Thyroid gland (tissue), 4 donors: ENCODE measurements around the gene TP53BP2. TPM values are rescaled to one million over a fixed set of nuclear protein-coding genes. Genes with fewer than 3 reads are reported as not detected.
A peak's percentile ranks its signal among the peaks of the same experiment; 100 is the strongest.
"Not testable (repeated sequence)": the region's sequence is repeated elsewhere in the genome, so short reads cannot be mapped to it uniquely, and the experiment has no call there.

Experiments used
- DNase-seq, 2 donors: peaks; one replicate each; pipeline ENCODE4 v3.0.0-alpha.2; 2019
- H3K27ac ChIP-seq, 3 donors: fragments of 200-600 bp; sonication (generic); 1 replicate in 2 of 3; 2 replicates in 1 of 3; pipeline ENCODE4 v1.5.1; 2016 to 2019; ENCODE audit warnings: mild to moderate bottlenecking in 1 of 3, moderate library complexity in 1 of 3
- H3K27me3 ChIP-seq: fragments of 200-600 bp; sonication (generic); one replicate; pipeline ENCODE4 v1.5.1; 2019
- H3K36me3 ChIP-seq, 2 donors: fragments of 200-600 bp; sonication (generic); one replicate each; pipeline ENCODE4 v1.5.1; 2016 to 2019
- H3K4me1 ChIP-seq, 2 donors: fragments of 200-600 bp; sonication (generic); one replicate each; pipeline ENCODE4 v1.5.1; 2017 to 2019
- H3K4me3 ChIP-seq, 3 donors: fragments of 200-600 bp; sonication (generic); replicated peaks in 1 of 3; 1 replicate in 2 of 3; 2 replicates in 1 of 3; pipeline ENCODE4 v1.5.1; 2016; ENCODE audit warnings: mild to moderate bottlenecking in 1 of 3
- H3K9me3 ChIP-seq: fragments of 200-600 bp; sonication (generic); one replicate; pipeline ENCODE4 v1.5.1; 2017
- POLR2A ChIP-seq, 2 donors: fragments of 450-650 bp; IDR thresholded peaks; one replicate each; pipeline ENCODE4 v1.6.1; 2017; ENCODE audit warnings: antibody characterized with exemption in 2 of 2, mild to moderate bottlenecking in 2 of 2, moderate library complexity in 1 of 2
- WGBS, 2 donors: methylation state at CpG; one replicate each; pipeline ENCODE4 v1.1.5; 2017; 5-methylcytosine and 5-hydroxymethylcytosine counted together
- intact Hi-C: fragments of 100-400 bp; cut with DNase I; formaldehyde crosslinking; loops from one replicate; pipeline ENCODE4 v1.15.1; 2023
- total RNA-seq, 4 donors: library from RNA; depleted of rRNA; stranded (reverse); fragments of >200 nt; gene quantifications; one replicate each; pipeline ENCODE4 v1.2.3, GENCODE V29; 2016
- TF ChIP-seq, protein P1 (sequence below), 6 experiments: fragments of 200-600 bp in 3 of 6; fragments of 450-650 bp in 3 of 6; sonication (generic) in 3 of 6; IDR thresholded peaks; one replicate each; pipeline ENCODE4 v1.5.1; 2016 to 2019; ENCODE audit warnings: antibody characterized with exemption in 6 of 6, mild to moderate bottlenecking in 2 of 6, inconsistent platforms in 1 of 6, moderate library complexity in 1 of 6

TP53BP2 gene
- total RNA-seq, 4 donors from 2014 or later: 58.2 to 98.0 (median 76.1) TPM

- Histone ChIP-seq H3K4me3 (peak overlapping the region; percentile 76 to 90 (median 86)), H3K4me1 (peaks cover 43 to 50% of the 10 kb centered on the region in 2 donors), H3K27me3 (no peaks in the 10 kb centered on the region), H3K9me3 (no peaks in the 10 kb centered on the region), H3K27ac (peak overlapping the region; percentile 99), H3K36me3 (no peaks in the 10 kb centered on the region)
- peak; percentile 30 to 36 for DNase-seq
- 0 to 1% methylated on average over 9 of the region's 9 CpGs for WGBS, 2 donors
- intact Hi-C loops: no loop called here
- TF ChIP-seq POLR2A (IDR thresholded peaks at IDR 0.05): no peak
- TF ChIP-seq, protein P1, sequence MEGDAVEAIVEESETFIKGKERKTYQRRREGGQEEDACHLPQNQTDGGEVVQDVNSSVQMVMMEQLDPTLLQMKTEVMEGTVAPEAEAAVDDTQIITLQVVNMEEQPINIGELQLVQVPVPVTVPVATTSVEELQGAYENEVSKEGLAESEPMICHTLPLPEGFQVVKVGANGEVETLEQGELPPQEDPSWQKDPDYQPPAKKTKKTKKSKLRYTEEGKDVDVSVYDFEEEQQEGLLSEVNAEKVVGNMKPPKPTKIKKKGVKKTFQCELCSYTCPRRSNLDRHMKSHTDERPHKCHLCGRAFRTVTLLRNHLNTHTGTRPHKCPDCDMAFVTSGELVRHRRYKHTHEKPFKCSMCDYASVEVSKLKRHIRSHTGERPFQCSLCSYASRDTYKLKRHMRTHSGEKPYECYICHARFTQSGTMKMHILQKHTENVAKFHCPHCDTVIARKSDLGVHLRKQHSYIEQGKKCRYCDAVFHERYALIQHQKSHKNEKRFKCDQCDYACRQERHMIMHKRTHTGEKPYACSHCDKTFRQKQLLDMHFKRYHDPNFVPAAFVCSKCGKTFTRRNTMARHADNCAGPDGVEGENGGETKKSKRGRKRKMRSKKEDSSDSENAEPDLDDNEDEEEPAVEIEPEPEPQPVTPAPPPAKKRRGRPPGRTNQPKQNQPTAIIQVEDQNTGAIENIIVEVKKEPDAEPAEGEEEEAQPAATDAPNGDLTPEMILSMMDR (IDR thresholded peaks at IDR 0.05): no peak
Measured at GRCh38 chr1:223844787-223845036, 1.0 kb downstream of the TP53BP2 start.

DNA sequence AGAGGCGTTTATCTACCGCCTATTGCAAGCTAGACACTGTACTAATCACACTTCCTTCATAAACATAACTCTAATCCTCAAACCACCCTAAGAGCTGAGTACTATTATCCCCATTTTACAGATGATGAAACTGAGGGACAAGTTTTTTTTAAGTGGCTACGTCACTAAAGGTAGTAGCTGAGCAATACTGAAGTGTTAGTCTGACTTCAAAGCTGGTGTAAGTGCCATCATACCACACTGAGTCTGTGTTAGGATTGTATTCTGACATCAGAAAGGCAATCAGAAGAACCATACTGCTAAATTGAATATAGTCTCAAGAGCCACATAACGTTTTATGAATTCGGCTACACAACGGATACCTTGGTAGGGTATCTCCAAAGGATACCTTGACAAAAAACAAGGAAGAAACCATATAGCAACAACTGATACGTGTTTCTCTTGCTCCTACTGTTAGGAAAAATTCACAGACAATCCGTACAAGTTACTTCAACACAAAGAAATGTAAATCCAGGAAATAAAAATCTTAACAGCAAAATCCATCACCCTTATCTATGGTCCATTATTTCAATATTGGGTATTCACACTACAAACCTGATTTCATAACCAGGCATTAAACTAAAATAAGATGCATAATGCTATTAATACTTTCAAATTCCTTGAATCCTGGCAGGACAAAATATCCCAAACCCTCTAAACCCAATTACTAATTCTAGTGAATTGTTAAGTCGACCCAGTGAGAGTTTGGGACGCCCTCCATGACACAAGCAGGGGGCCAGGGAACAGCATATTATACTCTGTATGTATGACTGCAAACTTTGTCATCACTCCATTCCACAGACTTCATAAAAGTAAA lies 1.6 kb downstream of the TP53BP2 start:
- peak overlapping the region in 2 of 3 donors; percentile 76 to 86 for H3K4me3 ChIP-seq
- intact Hi-C loops: no loop called here
- no peak for TF ChIP-seq POLR2A (IDR thresholded peaks at IDR 0.05)
- TF ChIP-seq, protein P1 (IDR thresholded peaks at IDR 0.05): no peak
- no peaks in the 10 kb centered on the region for H3K36me3 ChIP-seq
- peak overlapping the region; percentile 99 for H3K27ac ChIP-seq
- H3K4me1 ChIP-seq: peaks cover 43 to 50% of the 10 kb centered on the region in 2 donors
- H3K9me3 ChIP-seq: no peaks in the 10 kb centered on the region
- no peak for DNase-seq
- WGBS, 2 donors: 49 to 54% methylated on average over 10 of the region's 10 CpGs
- H3K27me3 ChIP-seq: no peaks in the 10 kb centered on the region

GRCh38 chr1:223842784-223843183 lies 3.0 kb downstream of the TP53BP2 start:
- intact Hi-C loops: no loop called here
- Histone ChIP-seq H3K9me3 (no peaks in the 10 kb centered on the region), H3K4me1 (peaks cover 48 to 60% of the 10 kb centered on the region in 2 donors), H3K27me3 (no peaks in the 10 kb centered on the region), H3K36me3 (no peaks in the 10 kb centered on the region), H3K27ac (no peak overlapping the region), H3K4me3 (no peak overlapping the region)
- 61 to 70% methylated on average over 2 of the region's 2 CpGs for WGBS, 2 donors
- DNase-seq: no peak
- no peak for TF ChIP-seq POLR2A (IDR thresholded peaks at IDR 0.05)
- TF ChIP-seq, protein P1 (IDR thresholded peaks at IDR 0.05): no peak

GRCh38 chr1:223841977-223842623 lies 3.6 kb downstream of the TP53BP2 start:
- H3K27ac ChIP-seq, H3K36me3 ChIP-seq, intact Hi-C loops, H3K27me3 ChIP-seq, H3K4me3 ChIP-seq, H3K9me3 ChIP-seq, DNase-seq: not testable (repeated sequence)
- 93 to 97% methylated on average over 13 of the region's 13 CpGs for WGBS, 2 donors
- peaks cover 53 to 62% of the 10 kb centered on the region in 2 donors for H3K4me1 ChIP-seq

DNA sequence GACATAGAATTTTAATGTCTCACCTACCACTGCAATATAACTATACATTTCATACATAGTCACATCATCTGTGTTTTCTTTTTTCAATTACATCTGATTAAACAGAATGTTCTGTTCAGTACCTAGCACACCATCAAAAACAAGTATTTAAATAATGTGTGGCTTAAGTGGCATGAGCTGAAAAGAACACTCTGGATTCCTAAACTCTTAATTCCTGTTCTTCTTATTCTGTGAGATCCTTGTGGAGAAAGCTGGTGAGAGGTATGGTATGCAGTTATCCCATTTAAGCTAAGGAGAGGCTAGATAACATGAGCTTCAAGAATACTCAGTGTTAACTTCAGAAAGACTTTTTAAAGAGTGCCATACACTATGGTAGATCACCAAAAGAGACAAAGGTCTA lies 5.5 kb downstream of the TP53BP2 start:
- H3K4me1 ChIP-seq: peaks cover 60 to 74% of the 10 kb centered on the region in 2 donors

More for the DNA sequence above, 5.5 kb downstream of the TP53BP2 start:
- peak overlapping the region; percentile 43 to 57 (median 45) for H3K27ac ChIP-seq
- H3K4me3 ChIP-seq: no peak overlapping the region
- H3K36me3 ChIP-seq: no peaks in the 10 kb centered on the region
- no peaks in the 10 kb centered on the region for H3K9me3 ChIP-seq
- H3K27me3 ChIP-seq: no peaks in the 10 kb centered on the region
- no peak for DNase-seq
- TF ChIP-seq, protein P1 (IDR thresholded peaks at IDR 0.05): no peak
- TF ChIP-seq POLR2A (IDR thresholded peaks at IDR 0.05): no peak
- intact Hi-C loops: no loop called here
